ENCODE measurements around the gene CYP4B1. TPM values are rescaled to one million over a fixed set of nuclear protein-coding genes. Genes with fewer than 3 reads are reported as not detected.

Gene CYP4B1
- total RNA-seq, 2 experiments from 2014 or later, result not detected

- ATAC-seq, result no peak
- Mint-ChIP-seq H3K27me3 (ENCODE audit: low read depth) (peaks cover 4% of the 10 kb centered on the region), H3K36me3 (ENCODE audit: low read depth) (no peaks in the 10 kb centered on the region), H3K4me1 (ENCODE audit: low read depth) (no peaks in the 10 kb centered on the region), H3K4me3 (no peak overlapping the region), H3K27ac (no peak overlapping the region), H3K9me3 (ENCODE audit: insufficient read depth) (no peaks in the 10 kb centered on the region)
- POLR2A ChIA-PET, result no interaction called here
- CTCF ChIA-PET, result no interaction called here
- DNase-seq, result no peak
Observed at GRCh38 chr1:46811053-46811452, 12.2 kb downstream of the CYP4B1 start.

GRCh38 chr1:46812065-46812963 lies 13.5 kb downstream of the CYP4B1 start:
- ChIA-PET CTCF (no interaction called here), POLR2A (no interaction called here)
- Mint-ChIP-seq H3K4me1 (ENCODE audit: low read depth) (no peaks in the 10 kb centered on the region), H3K27ac (no peak overlapping the region), H3K4me3 (no peak overlapping the region), H3K9me3 (ENCODE audit: insufficient read depth) (no peaks in the 10 kb centered on the region), H3K27me3 (ENCODE audit: low read depth) (peaks cover 2% of the 10 kb centered on the region), H3K36me3 (ENCODE audit: low read depth) (no peaks in the 10 kb centered on the region)
- ATAC-seq (no peak), DNase-seq (no peak)

GRCh38 chr1:46812996-46813857 lies 14.4 kb downstream of the CYP4B1 start:
- H3K4me1 Mint-ChIP-seq (ENCODE audit: low read depth), result no peaks in the 10 kb centered on the region
- DNase-seq (no peak), ATAC-seq (no peak)
- ChIA-PET POLR2A (no interaction called here), CTCF (no interaction called here)
- H3K4me3 Mint-ChIP-seq, result no peak overlapping the region
- H3K9me3 Mint-ChIP-seq (ENCODE audit: insufficient read depth), result no peaks in the 10 kb centered on the region
- no peaks in the 10 kb centered on the region for H3K36me3 Mint-ChIP-seq (ENCODE audit: low read depth)
- no peaks in the 10 kb centered on the region for H3K27me3 Mint-ChIP-seq (ENCODE audit: low read depth)
- no peak overlapping the region for H3K27ac Mint-ChIP-seq

- Mint-ChIP-seq H3K4me1 (ENCODE audit: low read depth) (no peaks in the 10 kb centered on the region), H3K27me3 (ENCODE audit: low read depth) (no peaks in the 10 kb centered on the region), H3K36me3 (ENCODE audit: low read depth) (no peaks in the 10 kb centered on the region), H3K27ac (no peak overlapping the region), H3K4me3 (no peak overlapping the region), H3K9me3 (ENCODE audit: insufficient read depth) (no peaks in the 10 kb centered on the region)
- DNase-seq (no peak), ATAC-seq (no peak)
- CTCF ChIA-PET, result no interaction called here
- POLR2A ChIA-PET, result no interaction called here
Observed at GRCh38 chr1:46813858-46814396, 15.1 kb downstream of the CYP4B1 start.

- ATAC-seq (no peak), DNase-seq (no peak)
- H3K36me3 Mint-ChIP-seq (ENCODE audit: low read depth), result no peaks in the 10 kb centered on the region
- no peaks in the 10 kb centered on the region for H3K9me3 Mint-ChIP-seq (ENCODE audit: insufficient read depth)
- no peak overlapping the region for H3K4me3 Mint-ChIP-seq
- no peaks in the 10 kb centered on the region for H3K27me3 Mint-ChIP-seq (ENCODE audit: low read depth)
- H3K27ac Mint-ChIP-seq, result no peak overlapping the region
- CTCF ChIA-PET, result no interaction called here
- peaks cover 1% of the 10 kb centered on the region for H3K4me1 Mint-ChIP-seq (ENCODE audit: low read depth)
- POLR2A ChIA-PET, result no interaction called here
Observed at GRCh38 chr1:46815133-46815532, 16.3 kb downstream of the CYP4B1 start.

- Mint-ChIP-seq H3K9me3 (ENCODE audit: insufficient read depth) (no peaks in the 10 kb centered on the region), H3K27ac (no peak overlapping the region), H3K27me3 (ENCODE audit: low read depth) (no peaks in the 10 kb centered on the region), H3K4me3 (no peak overlapping the region), H3K36me3 (ENCODE audit: low read depth) (no peaks in the 10 kb centered on the region), H3K4me1 (ENCODE audit: low read depth) (peaks cover 10% of the 10 kb centered on the region)
- ChIA-PET POLR2A (no interaction called here), CTCF (no interaction called here)
- ATAC-seq (no peak), DNase-seq (no peak)
Observed at GRCh38 chr1:46816930-46817329, 18.1 kb downstream of the CYP4B1 start.

- Mint-ChIP-seq H3K9me3 (ENCODE audit: insufficient read depth) (no peaks in the 10 kb centered on the region), H3K36me3 (ENCODE audit: low read depth) (no peaks in the 10 kb centered on the region), H3K4me3 (no peak overlapping the region)
Observed at GRCh38 chr1:46817814-46818213, 19.0 kb downstream of the CYP4B1 start.

GRCh38 chr1:46818591-46818990 lies 19.7 kb downstream of the CYP4B1 start:
- CTCF ChIA-PET, result no interaction called here
- no peak for ATAC-seq
- no peak overlapping the region for H3K4me3 Mint-ChIP-seq
- no peaks in the 10 kb centered on the region for H3K27me3 Mint-ChIP-seq (ENCODE audit: low read depth)
- no peak for DNase-seq
- no peaks in the 10 kb centered on the region for H3K36me3 Mint-ChIP-seq (ENCODE audit: low read depth)
- H3K27ac Mint-ChIP-seq, result no peak overlapping the region
- POLR2A ChIA-PET, result no interaction called here
- peaks cover 10% of the 10 kb centered on the region for H3K4me1 Mint-ChIP-seq (ENCODE audit: low read depth)
- H3K9me3 Mint-ChIP-seq (ENCODE audit: insufficient read depth), result no peaks in the 10 kb centered on the region

More at GRCh38 chr1:46817814-46818213, 19.0 kb downstream of the CYP4B1 start:
- ChIA-PET POLR2A (no interaction called here), CTCF (no interaction called here)
- no peaks in the 10 kb centered on the region for H3K27me3 Mint-ChIP-seq (ENCODE audit: low read depth)
- no peak for ATAC-seq
- no peak overlapping the region for H3K27ac Mint-ChIP-seq
- DNase-seq, result no peak
- peaks cover 10% of the 10 kb centered on the region for H3K4me1 Mint-ChIP-seq (ENCODE audit: low read depth)

- H3K27ac Mint-ChIP-seq, result no peak overlapping the region
- ChIA-PET POLR2A (no interaction called here), CTCF (no interaction called here)
- ATAC-seq (no peak), DNase-seq (no peak)
- no peaks in the 10 kb centered on the region for H3K36me3 Mint-ChIP-seq (ENCODE audit: low read depth)
- no peak overlapping the region for H3K4me3 Mint-ChIP-seq
- no peaks in the 10 kb centered on the region for H3K27me3 Mint-ChIP-seq (ENCODE audit: low read depth)
- peaks cover 10% of the 10 kb centered on the region for H3K4me1 Mint-ChIP-seq (ENCODE audit: low read depth)
- no peaks in the 10 kb centered on the region for H3K9me3 Mint-ChIP-seq (ENCODE audit: insufficient read depth)
Observed at GRCh38 chr1:46819335-46819734, 20.5 kb downstream of the CYP4B1 start.

- ChIA-PET CTCF (no interaction called here), POLR2A (no interaction called here)
- Mint-ChIP-seq H3K9me3 (ENCODE audit: insufficient read depth) (no peaks in the 10 kb centered on the region), H3K4me3 (no peak overlapping the region), H3K36me3 (ENCODE audit: low read depth) (no peaks in the 10 kb centered on the region), H3K4me1 (ENCODE audit: low read depth) (peaks cover 10% of the 10 kb centered on the region), H3K27ac (no peak overlapping the region), H3K27me3 (ENCODE audit: low read depth) (no peaks in the 10 kb centered on the region)
- DNase-seq (no peak), ATAC-seq (no peak)
Observed at GRCh38 chr1:46820076-46820475, 21.2 kb downstream of the CYP4B1 start.

GRCh38 chr1:46820560-46821060 lies 21.8 kb downstream of the CYP4B1 start:
- DNase-seq (no peak), ATAC-seq (no peak)
- Mint-ChIP-seq H3K36me3 (ENCODE audit: low read depth) (no peaks in the 10 kb centered on the region), H3K27ac (no peak overlapping the region), H3K4me3 (no peak overlapping the region), H3K9me3 (ENCODE audit: insufficient read depth) (no peaks in the 10 kb centered on the region), H3K27me3 (ENCODE audit: low read depth) (no peaks in the 10 kb centered on the region), H3K4me1 (ENCODE audit: low read depth) (peaks cover 10% of the 10 kb centered on the region)
- CTCF ChIA-PET, result no interaction called here
- POLR2A ChIA-PET, result no interaction called here

GRCh38 chr1:46822248-46822826 lies 23.5 kb downstream of the CYP4B1 start:
- Mint-ChIP-seq H3K27me3 (ENCODE audit: low read depth) (peaks cover 4% of the 10 kb centered on the region), H3K9me3 (ENCODE audit: insufficient read depth) (no peaks in the 10 kb centered on the region), H3K36me3 (ENCODE audit: low read depth) (no peaks in the 10 kb centered on the region), H3K27ac (no peak overlapping the region), H3K4me1 (ENCODE audit: low read depth) (peaks cover 10% of the 10 kb centered on the region), H3K4me3 (no peak overlapping the region)
- DNase-seq (no peak), ATAC-seq (no peak)
- CTCF ChIA-PET, result no interaction called here
- POLR2A ChIA-PET, result no interaction called here
